ENCODE measurements around the gene NCOA4. TPM values are rescaled to one million over a fixed set of nuclear protein-coding genes. Genes with fewer than 3 reads are reported as not detected.

NCOA4 gene
- total and polyA plus RNA-seq, 9 donors = 52.8 to 172 (median 89.4) TPM

DNA sequence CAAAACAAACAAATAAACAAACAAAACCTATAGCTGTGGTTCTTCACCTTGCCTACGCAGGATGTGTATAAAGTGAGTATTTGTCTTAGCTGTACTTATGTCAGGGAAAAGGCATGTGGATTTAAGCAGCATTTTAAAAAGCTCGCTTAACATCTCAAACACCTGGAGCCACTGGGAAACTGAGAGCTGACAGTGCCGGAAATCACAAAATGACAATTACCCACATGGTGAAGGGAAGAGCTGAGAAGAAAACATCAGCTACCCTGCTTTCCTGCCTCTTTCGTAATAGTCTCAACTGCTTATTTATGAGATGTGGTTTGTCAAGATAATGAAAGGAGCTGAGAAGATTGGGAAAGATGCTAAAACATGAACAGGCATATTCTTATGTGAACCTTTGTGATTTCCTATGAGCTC is 46.7 kb upstream of the NCOA4 start:
- no peak overlapping the region for H3K4me3 ChIP-seq
- intact Hi-C loops (cut with DNase I) = no loop called here
- H3K36me3 ChIP-seq = no peaks in the 10 kb centered on the region
- H3K9me3 ChIP-seq = no peaks in the 10 kb centered on the region
- H3K4me1 ChIP-seq (ENCODE audit: insufficient read depth) = no peaks in the 10 kb centered on the region
- H3K27ac ChIP-seq = no peak overlapping the region
- WGBS, 3 donors = 81 to 91% (median 88%) methylated on average over 4 of the region's 4 CpGs
- DNase-seq = no peak
- no peak for TF ChIP-seq EP300 (IDR thresholded peaks at IDR 0.05)
- no peak for TF ChIP-seq POLR2A (IDR thresholded peaks at IDR 0.05)
- H3K27me3 ChIP-seq = no peaks in the 10 kb centered on the region

DNA sequence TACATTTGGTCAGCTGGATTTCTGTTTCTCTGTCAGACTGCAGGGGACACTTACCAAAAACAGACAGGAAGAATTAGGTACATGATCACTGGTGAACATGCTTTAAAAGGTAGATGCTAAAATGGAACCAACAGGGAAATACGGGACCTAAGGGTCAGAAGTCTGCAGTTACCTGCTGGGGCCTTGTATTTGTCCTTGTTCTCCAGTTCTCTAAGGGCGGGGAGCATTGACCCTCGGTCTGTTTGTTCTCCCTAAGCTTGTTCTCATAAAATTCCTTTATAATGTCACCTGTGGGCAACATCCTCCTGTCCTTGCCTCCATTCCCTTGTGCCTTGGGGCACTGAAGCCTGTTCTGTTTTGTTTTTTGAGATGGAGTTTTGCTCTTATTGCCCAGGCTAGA is 45.4 kb upstream of the NCOA4 start:
- H3K27ac ChIP-seq = no peak overlapping the region
- no peaks in the 10 kb centered on the region for H3K9me3 ChIP-seq
- no peaks in the 10 kb centered on the region for H3K4me1 ChIP-seq (ENCODE audit: insufficient read depth)
- H3K27me3 ChIP-seq = no peaks in the 10 kb centered on the region
- 85 to 96% (median 89%) methylated on average over 3 of the region's 3 CpGs for WGBS, 3 donors
- TF ChIP-seq POLR2A (IDR thresholded peaks at IDR 0.05) = no peak
- no peak for TF ChIP-seq CTCF (IDR thresholded peaks at IDR 0.05)
- no peak for TF ChIP-seq EP300 (IDR thresholded peaks at IDR 0.05)
- H3K36me3 ChIP-seq = no peaks in the 10 kb centered on the region
- DNase-seq = no peak
- intact Hi-C loops (cut with DNase I) = no loop called here
- H3K4me3 ChIP-seq = no peak overlapping the region

DNA sequence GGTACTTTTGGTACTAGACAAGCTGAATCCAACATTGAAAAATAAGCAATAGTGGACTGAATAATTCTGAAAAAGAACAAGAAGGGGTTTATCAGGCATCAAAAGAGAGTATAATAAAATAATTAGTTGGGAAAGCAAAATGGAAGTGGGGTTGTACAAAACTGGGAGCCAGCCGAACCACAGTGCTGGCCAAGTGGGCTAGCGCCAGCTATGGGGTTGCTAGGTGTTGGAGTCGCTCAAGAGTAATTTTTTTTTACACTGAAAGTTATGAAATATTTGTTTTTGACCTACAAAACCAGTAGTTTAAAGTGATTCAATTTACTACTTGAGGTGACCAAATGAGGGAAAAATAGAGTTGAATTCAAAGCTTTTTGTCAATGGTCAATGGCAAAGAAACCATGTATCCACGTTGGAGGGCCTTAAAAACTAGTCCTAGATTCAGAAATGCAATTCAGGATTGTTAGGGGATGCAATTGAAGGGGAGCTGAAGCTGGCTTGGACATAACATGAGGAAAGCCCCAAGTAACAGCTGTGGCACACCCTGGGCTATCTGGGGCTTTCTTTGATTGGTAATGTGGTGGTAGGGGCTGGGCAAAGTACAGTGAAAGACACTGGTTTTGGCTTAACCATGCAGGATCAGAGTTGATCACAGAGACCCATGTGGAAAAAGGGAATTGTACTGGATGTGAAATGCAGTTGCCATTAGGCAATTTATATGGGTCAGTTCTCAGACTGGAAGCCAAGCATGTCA is 43.9 kb upstream of the NCOA4 start:
- Histone ChIP-seq H3K4me1 (ENCODE audit: insufficient read depth) (no peaks in the 10 kb centered on the region), H3K4me3 (no peak overlapping the region), H3K36me3 (no peaks in the 10 kb centered on the region), H3K9me3 (no peaks in the 10 kb centered on the region), H3K27me3 (no peaks in the 10 kb centered on the region), H3K27ac (no peak overlapping the region)
- intact Hi-C loops (cut with DNase I) = no loop called here
- TF ChIP-seq POLR2A (IDR thresholded peaks at IDR 0.05) (no peak), EP300 (IDR thresholded peaks at IDR 0.05) (no peak), CTCF (IDR thresholded peaks at IDR 0.05) (no peak)
- 52 to 89% (median 86%) methylated on average over 4 of the region's 4 CpGs for WGBS, 3 donors
- DNase-seq = no peak

GRCh38 chr10:46073564-46073963 is 43.1 kb upstream of the NCOA4 start:
- Histone ChIP-seq H3K9me3 (no peaks in the 10 kb centered on the region), H3K27ac (no peak overlapping the region), H3K27me3 (no peaks in the 10 kb centered on the region), H3K4me1 (ENCODE audit: insufficient read depth) (no peaks in the 10 kb centered on the region), H3K36me3 (no peaks in the 10 kb centered on the region), H3K4me3 (no peak overlapping the region)
- 90 to 100% (median 100%) methylated on average over 1 of the region's 1 CpG for WGBS, 3 donors
- intact Hi-C loops (cut with DNase I) = no loop called here
- TF ChIP-seq POLR2A (IDR thresholded peaks at IDR 0.05) (no peak), EP300 (IDR thresholded peaks at IDR 0.05) (no peak)
- DNase-seq = no peak

- intact Hi-C loops (cut with DNase I) = no loop called here
- Histone ChIP-seq H3K27ac (no peak overlapping the region), H3K36me3 (no peaks in the 10 kb centered on the region), H3K4me3 (no peak overlapping the region), H3K4me1 (ENCODE audit: insufficient read depth) (no peaks in the 10 kb centered on the region), H3K27me3 (no peaks in the 10 kb centered on the region), H3K9me3 (no peaks in the 10 kb centered on the region)
- WGBS, 3 donors = 29 to 41% (median 33%) methylated on average over 6 of the region's 6 CpGs
- no peak for DNase-seq
- TF ChIP-seq POLR2A (IDR thresholded peaks at IDR 0.05) = no peak
- TF ChIP-seq CTCF (IDR thresholded peaks at IDR 0.05) = no peak
- no peak for TF ChIP-seq EP300 (IDR thresholded peaks at IDR 0.05)
Measured at GRCh38 chr10:46070749-46071148, 40.3 kb upstream of the NCOA4 start.

Data from ovary (tissue), 9 donors.